Stomach (tissue), 4 donors: ENCODE measurements around the gene HYCC1.

Experiments used
- CTCF ChIP-seq, 7 experiments: fragments of 450-650 bp in 4 of 7; fragments of 200-600 bp in 3 of 7; sonication (generic) in 3 of 7; IDR thresholded peaks; one replicate each; pipeline ENCODE4 v1.5.1; 2016 to 2019; ENCODE audit warnings: antibody characterized with exemption in 7 of 7, control low read depth in 2 of 7, mild to moderate bottlenecking in 1 of 7
- EP300 ChIP-seq: sonication (generic); formaldehyde crosslinking; IDR thresholded peaks from one replicate; pipeline ENCODE4 v1.6.1; 2017; ENCODE audit warnings: antibody characterized with exemption
- POLR2A ChIP-seq, 4 donors: fragments of 450-650 bp; IDR thresholded peaks; one replicate each; pipeline ENCODE4 v1.6.1; 2016; ENCODE audit warnings: antibody characterized with exemption in 4 of 4, control low read depth in 2 of 4, mild to moderate bottlenecking in 1 of 4, moderate library complexity in 1 of 4

GRCh38 chr7:22992874-22993840, 20.8 kb downstream of the HYCC1 start:
- TF ChIP-seq CTCF (IDR thresholded peaks at IDR 0.05) (no peak), POLR2A (IDR thresholded peaks at IDR 0.05) (no peak), EP300 (no peak)
